ENCODE data around the gene TAF11L14. TPM values are rescaled to one million over a fixed set of nuclear protein-coding genes. Genes with fewer than 3 reads are reported as not detected.

Gene TAF11L14
- not detected in 2 replicates for total RNA-seq

GRCh38 chr5:17634160-17634559 lies at the start of gene TAF11L14:
TAF11L14 (plus strand) TSS chr5:17634460.

GRCh38 chr5:17585658-17586057 lies 48.6 kb upstream of the TAF11L14 start, which contains the start of gene TAF11L7:
TAF11L7 (minus strand) TSS chr5:17585758.

GRCh38 chr5:17590860-17591259 lies 43.4 kb upstream of the TAF11L14 start, which contains the start of gene TAF11L8:
TAF11L8 (minus strand) TSS chr5:17590960.

GRCh38 chr5:17594255-17594654 lies 40.0 kb upstream of the TAF11L14 start, which contains the start of gene TAF11L9:
TAF11L9 (minus strand) TSS chr5:17594394.

GRCh38 chr5:17597728-17598127 lies 36.5 kb upstream of the TAF11L14 start, which contains the start of gene TAF11L10:
TAF11L10 (minus strand) TSS chr5:17597828.

GRCh38 chr5:17603880-17604279 lies 30.4 kb upstream of the TAF11L14 start, which contains the start of gene TAF11L11:
TAF11L11 (plus strand) TSS chr5:17604183.

GRCh38 chr5:17610092-17610491 lies 24.2 kb upstream of the TAF11L14 start, which contains the start of gene TAF11L12:
TAF11L12 (plus strand) TSS chr5:17610392.

GRCh38 chr5:17631788-17632187 lies 2.5 kb upstream of the TAF11L14 start, which contains the start of gene TAF11L13:
TAF11L13 (plus strand) TSS chr5:17632088.

Other genes with a start within 250 kb of the TAF11L14 start
- not detected in 2 replicates for gene TAF11L2, start 136.2 kb upstream of the TAF11L14 start, total RNA-seq
- not detected in 2 replicates for gene TAF11L3, start 116.1 kb upstream of the TAF11L14 start, total RNA-seq
- gene TAF11L4, start 112.7 kb upstream of the TAF11L14 start, total RNA-seq: not detected in 2 replicates
- not detected in 2 replicates for gene TAF11L5, start 109.2 kb upstream of the TAF11L14 start, total RNA-seq
- not detected in 2 replicates for gene TAF11L6, start 105.8 kb upstream of the TAF11L14 start, total RNA-seq
- not detected in 2 replicates for gene TAF11L7, start 48.7 kb upstream of the TAF11L14 start, total RNA-seq
- gene TAF11L8, start 43.5 kb upstream of the TAF11L14 start, total RNA-seq: not detected in 2 replicates
- not detected in 2 replicates for gene TAF11L9, start 40.1 kb upstream of the TAF11L14 start, total RNA-seq
- not detected in 2 replicates for gene TAF11L10, start 36.6 kb upstream of the TAF11L14 start, total RNA-seq
- not detected in 2 replicates for gene TAF11L11, start 30.3 kb upstream of the TAF11L14 start, total RNA-seq
- not detected in 2 replicates for gene TAF11L12, start 24.1 kb upstream of the TAF11L14 start, total RNA-seq
- gene TAF11L13, start 2.4 kb upstream of the TAF11L14 start, total RNA-seq: not detected in 2 replicates